NCI-H128 (cell line): Measurements from ENCODE around the gene LINC01488.

Experiments used
- DNase-seq: peaks from one replicate; lab custom pipeline; 2025; ENCODE audit not compliant: unreplicated experiment; lab: John Stamatoyannopoulos, UW

LINC01488 gene

GRCh38 chr11:69444381-69445130 lies 36.9 kb upstream of the LINC01488 start:
- no peak for DNase-seq

GRCh38 chr11:69445131-69445470 lies 36.4 kb upstream of the LINC01488 start:
- DNase-seq: no peak

DNA sequence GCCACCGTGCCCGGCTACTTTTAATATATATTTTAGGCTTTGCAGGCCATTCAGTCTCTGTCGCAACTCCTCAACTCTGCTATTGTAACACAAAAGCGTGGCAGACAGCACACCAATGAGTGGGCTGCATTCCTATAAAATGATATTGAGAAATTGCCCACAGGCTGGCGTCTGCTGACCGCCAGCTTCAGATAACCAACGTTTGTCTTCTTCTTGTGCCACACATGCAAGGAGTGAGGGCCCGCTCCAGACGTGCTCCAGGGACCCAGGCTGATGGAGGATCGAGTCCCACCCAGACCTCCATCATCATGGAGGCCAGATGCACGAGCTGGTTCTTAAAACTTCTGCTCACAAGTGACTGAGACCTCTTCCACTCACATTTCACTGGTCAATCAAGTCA lies 35.4 kb upstream of the LINC01488 start:
- no peak for DNase-seq

DNA sequence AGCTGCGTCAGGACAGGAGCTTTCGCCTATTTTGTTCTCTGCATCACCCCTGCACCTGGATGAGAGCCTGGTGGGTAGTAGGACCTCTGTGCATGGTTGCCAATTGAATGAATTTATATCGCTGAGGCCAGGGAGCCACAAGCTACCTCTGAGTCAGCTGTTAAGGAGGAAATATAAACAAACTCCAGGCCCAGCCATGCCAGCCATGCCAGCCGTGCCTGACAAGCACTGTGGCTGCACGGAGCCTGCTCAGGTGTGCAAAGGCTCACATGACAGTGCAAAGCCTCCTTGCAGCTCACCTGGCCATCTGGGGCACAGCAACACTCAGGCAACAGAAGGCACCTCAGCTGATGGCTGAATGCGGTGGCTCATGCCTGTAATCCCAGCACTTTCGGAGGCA lies 33.7 kb upstream of the LINC01488 start:
- no peak for DNase-seq

GRCh38 chr11:69448471-69449284 lies 32.8 kb upstream of the LINC01488 start:
- no peak for DNase-seq

DNA sequence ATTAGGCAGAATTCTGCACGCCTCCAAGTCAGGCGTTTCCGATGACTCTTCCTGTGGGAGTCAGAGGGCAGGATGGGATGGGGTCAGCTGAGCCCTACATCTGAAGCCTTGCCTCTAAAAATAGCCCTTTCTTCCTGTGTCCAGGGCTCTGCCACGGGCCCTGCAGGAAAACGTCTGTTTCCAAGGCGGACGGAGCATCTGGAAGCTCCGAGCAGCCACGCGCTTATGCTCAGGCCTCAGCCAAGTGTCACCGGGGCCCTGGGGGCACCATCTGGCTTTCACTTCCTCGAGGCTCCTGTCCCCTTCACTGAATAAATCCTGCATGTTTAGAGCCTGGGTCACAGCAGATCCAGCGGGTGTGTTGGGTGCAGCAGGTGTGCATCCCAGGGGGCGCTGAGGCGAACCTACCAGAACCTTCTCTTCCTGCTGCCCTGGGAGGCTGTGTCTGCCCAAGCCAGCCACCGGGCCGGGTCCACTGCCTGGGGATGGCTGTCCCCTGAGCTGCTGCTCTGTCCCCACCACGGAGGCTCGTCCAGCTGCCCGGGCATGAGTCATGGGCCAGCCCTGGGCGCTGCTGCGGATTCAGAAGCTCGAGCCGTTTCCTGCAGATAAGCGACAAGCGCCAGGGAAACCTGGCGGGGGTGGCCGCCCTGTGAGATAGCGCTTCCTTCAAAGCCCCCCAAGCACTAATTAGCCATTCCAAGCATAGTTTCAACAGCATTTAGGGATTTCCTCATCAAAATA lies 32.0 kb upstream of the LINC01488 start:
- DNase-seq: no peak

DNA sequence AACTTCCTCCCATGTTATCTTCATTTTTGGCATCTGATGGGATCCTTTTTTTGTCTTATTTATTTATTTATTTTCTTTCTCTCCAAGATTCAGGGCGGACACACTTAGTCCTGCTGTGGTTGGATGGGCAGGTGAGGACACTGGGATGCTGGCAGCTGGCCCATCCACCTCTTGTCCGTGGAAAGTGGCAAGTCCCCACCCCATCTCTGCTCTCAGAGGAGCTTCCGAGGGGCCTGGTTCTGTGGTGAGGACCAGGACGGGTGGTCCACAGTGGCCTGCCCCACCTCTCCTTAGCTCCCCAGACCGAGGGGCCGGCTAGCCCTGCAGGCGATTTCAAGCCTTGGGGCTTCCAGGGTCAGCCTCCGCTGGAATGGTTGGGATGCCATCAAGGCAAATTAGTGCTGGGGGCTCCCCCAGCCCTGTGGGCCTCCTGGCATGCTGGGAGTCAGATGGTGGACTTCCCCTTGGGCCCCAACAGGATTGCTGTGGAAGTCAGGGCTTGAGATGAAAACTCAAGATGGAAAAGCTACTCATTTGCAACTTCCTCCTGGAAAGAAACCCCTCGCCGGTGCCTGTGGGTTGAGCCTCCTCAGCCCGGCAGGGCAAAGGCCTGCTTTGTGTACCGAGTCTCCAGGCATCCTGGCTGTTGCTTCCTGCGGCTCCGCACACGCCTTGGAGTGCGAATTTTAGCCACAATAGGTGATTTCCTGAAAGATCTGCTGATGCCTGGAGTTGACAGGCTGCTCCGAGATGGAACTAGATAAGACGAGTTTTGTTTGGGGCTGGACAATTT lies 31.2 kb upstream of the LINC01488 start:
- no peak for DNase-seq

GRCh38 chr11:69450857-69451220 lies 30.6 kb upstream of the LINC01488 start:
- no peak for DNase-seq

GRCh38 chr11:69451289-69451688 lies 30.2 kb upstream of the LINC01488 start:
- DNase-seq: no peak

- DNase-seq: no peak
Observed at GRCh38 chr11:69452206-69452987, 29.1 kb upstream of the LINC01488 start.

- no peak for DNase-seq
Observed at GRCh38 chr11:69453151-69453550, 28.3 kb upstream of the LINC01488 start.

- DNase-seq: no peak
Observed at GRCh38 chr11:69454018-69454417, 27.4 kb upstream of the LINC01488 start.

GRCh38 chr11:69455969-69456368 lies 25.5 kb upstream of the LINC01488 start:
- no peak for DNase-seq

DNA sequence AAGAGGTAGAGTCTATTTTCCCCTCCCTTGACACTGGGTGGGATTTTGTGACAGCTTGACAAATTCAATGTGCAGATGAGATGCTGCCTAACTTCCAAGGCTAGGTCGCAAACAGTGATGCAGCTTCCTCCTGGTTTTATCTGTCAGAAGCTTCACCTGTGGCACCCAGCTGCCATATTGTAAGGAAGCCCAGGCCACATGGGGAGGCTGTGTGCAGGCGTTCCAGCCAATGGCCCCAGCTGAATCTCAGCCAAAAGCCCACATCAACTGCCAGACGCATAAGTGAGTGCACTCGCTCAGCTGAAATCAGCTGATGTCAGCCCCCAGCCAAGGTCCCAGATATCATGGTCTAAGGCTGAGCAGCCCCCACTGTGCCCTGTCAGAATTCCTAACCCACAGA lies 24.8 kb upstream of the LINC01488 start:
- no peak for DNase-seq

- DNase-seq: no peak
Observed at GRCh38 chr11:69459848-69460539, 21.5 kb upstream of the LINC01488 start.

DNA sequence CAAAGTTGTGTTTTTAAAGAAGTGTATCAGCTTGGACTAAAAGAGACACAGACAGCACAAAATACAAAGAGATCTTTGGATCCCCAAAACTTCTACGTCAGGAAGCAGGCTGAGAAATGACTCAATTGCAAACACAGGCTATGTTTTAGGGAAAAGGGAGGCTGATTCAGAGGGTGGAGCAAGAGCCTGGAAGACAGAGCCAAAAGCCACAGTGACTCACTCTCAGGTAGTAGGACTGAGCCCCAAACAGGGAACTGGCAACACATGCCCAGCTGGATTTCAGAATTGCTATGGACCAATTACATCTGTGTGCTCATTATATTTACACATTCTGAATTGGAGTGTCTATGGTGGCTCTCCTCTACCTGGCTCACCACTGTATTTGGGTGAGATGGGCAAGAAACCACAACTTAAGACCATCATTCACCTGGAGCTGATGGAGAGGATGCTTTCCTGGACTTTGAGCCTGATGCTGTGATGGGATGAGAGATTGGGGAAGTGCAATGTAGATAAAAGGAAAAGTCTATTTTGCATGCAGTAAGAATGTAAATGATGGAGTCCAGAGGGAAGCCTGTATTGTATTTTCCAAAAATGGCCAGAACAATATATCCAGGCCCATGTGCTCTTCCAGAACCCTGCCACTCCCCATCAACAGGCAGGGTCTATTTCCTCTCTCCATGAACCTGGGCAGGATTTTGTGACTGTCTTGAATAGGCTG lies 20.8 kb upstream of the LINC01488 start:
- DNase-seq: no peak

- no peak for DNase-seq
Observed at GRCh38 chr11:69461272-69461962, 20.0 kb upstream of the LINC01488 start.

DNA sequence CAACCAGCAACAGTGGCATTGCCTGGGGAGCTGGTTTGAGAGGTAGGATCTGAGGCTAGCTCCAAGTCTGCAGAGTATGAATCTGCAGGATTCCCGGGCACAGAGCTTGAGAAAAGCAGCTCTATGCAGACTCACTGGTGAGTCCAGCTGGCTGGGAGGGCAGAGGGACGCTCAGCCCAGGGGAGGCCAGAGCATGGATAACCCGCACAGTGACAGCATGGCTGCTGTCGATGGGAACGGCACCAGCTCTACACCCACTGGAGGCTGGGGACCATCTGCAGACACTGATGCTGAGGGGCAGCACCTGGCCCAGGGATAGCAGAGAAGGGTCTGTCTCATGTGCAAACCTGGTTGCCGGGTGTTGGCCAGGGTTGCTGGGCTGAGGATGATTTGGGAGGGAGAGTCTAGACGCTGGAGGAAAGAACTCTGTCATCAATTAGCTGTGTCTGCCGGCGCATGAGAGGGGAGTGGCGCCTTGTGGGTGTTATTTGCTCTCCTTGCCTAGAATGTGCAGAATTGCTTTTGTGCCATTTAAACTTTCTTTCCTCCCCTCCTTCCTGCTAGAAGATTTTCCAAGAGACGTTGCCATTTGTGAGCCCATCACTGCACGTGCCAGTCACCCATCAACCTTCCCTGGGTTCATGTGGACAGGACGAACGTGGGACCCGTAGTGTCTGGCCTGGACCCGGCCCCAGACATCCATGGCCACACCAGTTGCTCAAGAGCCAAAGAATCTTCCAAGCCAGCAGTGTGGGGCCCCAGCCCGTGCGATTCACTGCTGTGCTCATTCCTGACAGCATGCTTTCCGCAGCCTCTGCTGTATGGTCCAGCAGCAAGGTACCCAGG lies 19.1 kb upstream of the LINC01488 start:
- no peak for DNase-seq
